Activated CD8-positive, alpha-beta T cell treated with anti-CD3 and anti-CD28 coated beads, Interleukin-2, amount 10 ng/mL, durations not matched to agents 7 days and 5 days (primary cell): ENCODE data around the gene RIPK4. TPM values are rescaled to one million over a fixed set of nuclear protein-coding genes. Genes with fewer than 3 reads are reported as not detected.

Experiments used
- ATAC-seq: fragments of 150-1000 bp; cut with Tn5 transposase; one replicate; pipeline ENCODE4 v1.10.0; 2021; ENCODE audit warnings: moderate library complexity
- CTCF ChIA-PET: fragments of 350-600 bp; sonication (Branson Sonifier 250); formaldehyde crosslinking; loops from one replicate; lab custom pipeline; 2021; ENCODE audit warnings: antibody characterized with exemption; lab: Charles Lee
- POLR2A ChIA-PET: fragments of 350-600 bp; sonication (Branson Sonifier 250); formaldehyde crosslinking; loops from one replicate; lab custom pipeline; 2021; ENCODE audit warnings: antibody characterized with exemption; lab: Charles Lee
- DNase-seq: peaks from one replicate; pipeline ENCODE4 v3.0.0-alpha.2; 2020
- H3K27ac Mint-ChIP-seq: one replicate; pipeline ENCODE4 v1.8.0; 2021; ENCODE audit warnings: mild to moderate bottlenecking, mixed read lengths
- H3K27me3 Mint-ChIP-seq: one replicate; pipeline ENCODE4 v1.8.0; 2021; ENCODE audit warnings: low read depth, mixed read lengths
- H3K36me3 Mint-ChIP-seq: one replicate; pipeline ENCODE4 v1.8.0; 2021; ENCODE audit warnings: low read depth, mixed read lengths
- H3K4me1 Mint-ChIP-seq: one replicate; pipeline ENCODE4 v1.8.0; 2021; ENCODE audit warnings: low read depth, mixed read lengths
- H3K4me3 Mint-ChIP-seq: one replicate; pipeline ENCODE4 v1.8.0; 2021; ENCODE audit warnings: mild to moderate bottlenecking, mixed read lengths
- H3K9me3 Mint-ChIP-seq: one replicate; pipeline ENCODE4 v1.8.0; 2022; ENCODE audit warnings: mixed read lengths; ENCODE audit not compliant: insufficient read depth
- total RNA-seq, 2 experiments: library from RNA; stranded (reverse); gene quantifications; one replicate each; pipeline ENCODE4 v1.2.3, GENCODE V29; 2021

Gene RIPK4
- total RNA-seq, 2 experiments from 2014 or later: not detected

DNA sequence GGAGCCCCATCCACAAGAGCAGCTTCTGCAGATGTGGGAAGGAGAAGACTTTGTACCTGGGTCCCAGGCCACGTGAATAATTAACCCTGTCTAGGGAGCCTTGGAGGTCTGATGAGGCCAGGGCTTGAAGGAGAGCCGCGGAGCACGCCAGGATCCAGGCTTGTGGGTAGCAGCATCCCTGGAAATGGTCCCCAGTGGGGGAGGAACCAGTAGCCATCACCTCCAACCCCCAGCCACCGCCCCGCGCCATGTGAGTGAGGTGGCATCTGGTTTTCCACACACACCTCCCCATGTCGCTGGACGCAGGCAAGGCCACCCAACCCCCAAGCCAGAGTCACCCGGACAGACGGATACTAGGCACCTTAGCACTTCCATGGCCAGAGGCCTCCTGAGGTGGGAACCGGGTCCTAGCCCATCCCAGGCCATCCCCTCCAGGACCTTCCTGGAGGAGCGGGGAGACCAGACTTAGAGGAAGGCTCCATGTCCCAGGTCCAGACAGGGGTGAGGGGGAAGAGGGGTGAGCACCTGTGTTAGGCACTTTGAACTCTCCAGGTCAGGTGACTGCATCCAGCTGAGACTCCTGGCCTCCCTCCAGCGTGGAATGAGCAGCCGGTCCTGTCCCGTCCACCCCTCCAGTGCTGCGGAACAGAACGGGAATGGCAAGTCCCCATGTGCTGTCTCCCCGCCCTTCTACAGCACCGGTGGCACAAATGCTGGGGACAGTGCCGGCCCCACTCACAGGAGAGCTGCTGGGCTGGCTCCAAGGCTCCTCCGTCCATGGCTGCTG lies 53.2 kb downstream of the RIPK4 start:
- Mint-ChIP-seq H3K27me3 (peaks cover 31% of the 10 kb centered on the region), H3K27ac (no peak overlapping the region), H3K4me3 (no peak overlapping the region), H3K4me1 (no peaks in the 10 kb centered on the region), H3K36me3 (no peaks in the 10 kb centered on the region), H3K9me3 (no peaks in the 10 kb centered on the region)
- ChIA-PET CTCF (no interaction called here), POLR2A (no interaction called here)
- ATAC-seq (no peak), DNase-seq (no peak)

DNA sequence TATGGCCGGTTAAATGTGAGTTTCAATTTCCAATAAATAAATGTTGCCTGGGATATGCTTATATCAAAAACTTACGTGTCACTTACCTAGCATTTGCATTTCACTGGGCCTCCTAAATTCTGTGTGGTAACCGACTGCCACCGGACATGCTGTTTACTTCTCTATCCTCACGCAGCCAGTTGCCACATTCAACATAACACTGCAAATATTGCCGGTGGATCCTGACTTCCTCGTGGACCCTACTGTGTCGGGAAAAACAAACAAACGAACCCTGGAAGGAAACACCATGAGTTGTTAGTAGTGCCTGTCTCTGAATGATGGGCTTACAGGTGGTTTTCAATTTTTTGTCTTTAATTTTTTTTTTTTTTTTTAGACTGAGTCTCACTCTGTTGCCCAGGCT lies 54.1 kb downstream of the RIPK4 start:
- Mint-ChIP-seq H3K4me1 (no peaks in the 10 kb centered on the region), H3K36me3 (no peaks in the 10 kb centered on the region), H3K27me3 (peaks cover 31% of the 10 kb centered on the region), H3K4me3 (no peak overlapping the region), H3K27ac (no peak overlapping the region), H3K9me3 (no peaks in the 10 kb centered on the region)
- ChIA-PET CTCF (no interaction called here), POLR2A (no interaction called here)
- DNase-seq (no peak), ATAC-seq (no peak)

DNA sequence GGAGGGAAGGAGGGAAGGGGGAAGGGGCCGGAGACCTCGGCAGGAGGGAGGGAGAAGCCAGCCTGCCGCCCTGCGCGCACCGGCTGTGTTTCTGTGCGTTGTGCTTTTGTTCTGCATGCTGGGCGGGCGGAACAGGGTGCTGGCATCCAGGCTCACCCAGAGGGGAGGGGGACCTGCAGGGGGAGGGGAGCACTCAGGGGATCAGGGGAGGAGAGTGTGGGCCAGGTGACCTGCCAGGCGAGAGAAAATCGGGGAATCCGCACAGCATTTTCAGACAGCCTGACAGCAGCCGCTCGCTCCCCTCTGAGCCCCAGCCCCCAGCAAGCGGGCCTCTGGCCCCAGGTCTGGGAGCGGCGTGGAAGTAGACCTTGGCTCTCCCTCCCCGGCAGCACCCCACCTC lies 54.7 kb downstream of the RIPK4 start:
- CTCF ChIA-PET: no interaction called here
- no peak overlapping the region for H3K27ac Mint-ChIP-seq
- POLR2A ChIA-PET: no interaction called here
- H3K9me3 Mint-ChIP-seq: no peaks in the 10 kb centered on the region
- DNase-seq (no peak), ATAC-seq (no peak)
- H3K36me3 Mint-ChIP-seq: no peaks in the 10 kb centered on the region
- peaks cover 3% of the 10 kb centered on the region for H3K4me1 Mint-ChIP-seq
- H3K4me3 Mint-ChIP-seq: no peak overlapping the region
- H3K27me3 Mint-ChIP-seq: peaks cover 31% of the 10 kb centered on the region

DNA sequence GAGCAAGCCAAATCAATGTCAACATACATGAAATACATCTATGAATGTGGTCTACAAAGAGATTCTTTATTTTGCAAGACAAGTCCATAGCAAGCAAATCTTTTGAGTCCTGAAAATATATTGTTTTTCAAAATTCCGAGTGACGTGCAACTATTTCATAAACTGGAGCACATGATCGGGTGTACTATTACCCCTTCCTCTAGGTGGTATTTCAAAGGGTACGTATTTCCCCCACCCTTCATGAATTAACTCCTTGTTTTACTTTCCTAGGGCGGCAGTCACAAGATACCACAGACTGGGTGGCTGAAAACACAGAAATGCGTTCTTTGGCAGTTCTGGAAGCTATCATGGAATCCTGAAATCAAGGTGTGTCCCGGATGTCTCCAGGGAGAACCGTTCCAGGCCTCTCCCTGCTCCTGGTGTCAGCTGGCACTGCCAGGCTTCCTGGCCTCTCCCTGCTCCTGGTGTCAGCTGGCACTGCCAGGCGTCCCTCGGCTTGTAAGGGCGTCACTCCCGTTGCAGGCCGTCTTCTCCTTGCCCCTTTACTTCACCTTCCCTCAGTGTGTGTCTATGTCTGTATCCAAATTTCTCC lies 55.3 kb downstream of the RIPK4 start:
- Mint-ChIP-seq H3K9me3 (no peaks in the 10 kb centered on the region), H3K27me3 (peaks cover 33% of the 10 kb centered on the region), H3K4me1 (peaks cover 7% of the 10 kb centered on the region), H3K36me3 (no peaks in the 10 kb centered on the region), H3K27ac (no peak overlapping the region), H3K4me3 (no peak overlapping the region)
- no peak for ATAC-seq
- ChIA-PET POLR2A (no interaction called here), CTCF (no interaction called here)
- DNase-seq: no peak

DNA sequence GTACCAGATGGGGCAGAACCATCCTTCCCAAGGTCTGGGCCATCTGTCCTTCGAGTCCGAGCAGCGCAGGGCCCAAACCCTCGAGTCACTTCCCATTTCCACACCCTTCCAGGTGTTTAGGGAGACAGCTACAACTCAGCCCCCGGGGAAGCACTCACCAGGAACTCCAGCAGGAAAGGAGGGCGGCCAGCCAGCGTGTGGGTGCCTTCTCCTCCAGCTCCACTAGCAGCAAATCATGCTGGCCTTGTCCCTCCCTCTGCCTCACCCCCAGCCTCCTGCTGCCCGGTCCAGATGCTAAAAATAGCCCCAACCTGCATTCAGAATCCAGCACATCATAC lies 56.1 kb downstream of the RIPK4 start:
- POLR2A ChIA-PET: no interaction called here
- Mint-ChIP-seq H3K4me3 (no peak overlapping the region), H3K27ac (no peak overlapping the region), H3K36me3 (no peaks in the 10 kb centered on the region), H3K4me1 (peaks cover 7% of the 10 kb centered on the region), H3K9me3 (no peaks in the 10 kb centered on the region), H3K27me3 (peaks cover 33% of the 10 kb centered on the region)
- ATAC-seq: no peak
- DNase-seq: no peak
- CTCF ChIA-PET: no interaction called here

DNA sequence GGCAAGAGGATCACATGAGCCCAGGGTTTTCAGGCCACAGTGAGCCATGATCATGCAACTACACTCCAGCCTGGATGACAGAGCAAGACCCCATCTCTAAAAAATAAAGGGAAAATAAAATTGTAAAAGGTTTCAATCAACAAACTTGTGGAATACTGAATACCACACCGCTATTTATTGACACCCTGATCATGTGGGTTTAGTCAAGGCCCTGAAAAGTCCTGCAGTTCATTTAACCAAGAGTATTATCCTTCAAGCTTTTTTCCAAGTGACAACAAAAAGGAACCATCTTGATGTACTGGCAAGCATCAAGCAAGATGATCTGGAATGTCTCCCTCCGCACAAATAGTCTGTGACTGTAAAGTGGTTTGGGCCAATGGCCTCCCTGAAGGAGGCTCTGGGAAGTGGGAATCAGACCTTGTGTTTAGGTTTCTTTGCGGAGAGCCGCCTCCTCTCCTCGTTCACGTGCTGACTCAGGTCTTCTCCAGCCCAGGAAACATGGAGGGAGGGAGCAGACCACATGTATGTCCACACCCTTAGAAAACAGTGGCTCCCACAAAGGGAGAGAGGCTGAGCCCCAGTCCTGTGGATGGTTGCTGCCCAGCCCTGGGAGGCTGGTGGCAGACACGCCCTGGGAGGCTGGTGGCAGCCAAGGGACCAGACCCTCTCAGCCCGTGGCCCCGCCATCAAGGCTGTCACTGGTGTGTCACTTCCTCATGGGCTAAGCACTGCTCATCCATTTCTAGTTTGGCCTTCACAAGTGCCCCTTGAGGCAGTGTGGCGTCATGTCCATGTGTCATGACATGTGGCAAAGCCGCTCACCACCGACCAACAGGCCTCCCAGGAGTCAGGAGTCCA lies 56.7 kb downstream of the RIPK4 start:
- CTCF ChIA-PET: no interaction called here
- ATAC-seq: no peak
- H3K27me3 Mint-ChIP-seq: peaks cover 33% of the 10 kb centered on the region
- no peaks in the 10 kb centered on the region for H3K9me3 Mint-ChIP-seq
- no peak for DNase-seq
- H3K27ac Mint-ChIP-seq: no peak overlapping the region
- no peak overlapping the region for H3K4me3 Mint-ChIP-seq
- H3K36me3 Mint-ChIP-seq: no peaks in the 10 kb centered on the region
- peaks cover 7% of the 10 kb centered on the region for H3K4me1 Mint-ChIP-seq
- POLR2A ChIA-PET: no interaction called here

DNA sequence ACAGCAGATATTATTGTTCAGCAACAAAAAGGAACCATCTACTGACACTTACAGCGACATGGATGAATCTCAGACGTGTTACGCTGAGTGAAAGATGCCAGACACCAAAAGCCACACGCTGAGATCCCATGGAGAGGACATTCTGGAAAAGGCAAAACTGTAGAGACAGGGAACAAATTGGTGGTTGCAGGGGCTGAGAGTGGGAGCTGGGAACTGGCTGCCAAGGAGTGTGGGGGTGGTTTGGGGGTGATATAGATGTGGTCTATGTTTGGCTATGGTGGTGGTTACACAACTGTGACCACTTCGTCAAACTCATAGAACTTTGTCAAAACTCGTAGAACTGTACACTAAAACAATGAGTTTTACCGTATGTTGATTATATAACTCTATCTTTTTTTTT lies 57.7 kb downstream of the RIPK4 start:
- peaks cover 24% of the 10 kb centered on the region for H3K27me3 Mint-ChIP-seq
- no peaks in the 10 kb centered on the region for H3K9me3 Mint-ChIP-seq
- H3K27ac Mint-ChIP-seq: no peak overlapping the region
- DNase-seq (no peak), ATAC-seq (no peak)
- POLR2A ChIA-PET: no interaction called here
- no peaks in the 10 kb centered on the region for H3K36me3 Mint-ChIP-seq
- peaks cover 7% of the 10 kb centered on the region for H3K4me1 Mint-ChIP-seq
- H3K4me3 Mint-ChIP-seq: no peak overlapping the region
- CTCF ChIA-PET: no interaction called here

DNA sequence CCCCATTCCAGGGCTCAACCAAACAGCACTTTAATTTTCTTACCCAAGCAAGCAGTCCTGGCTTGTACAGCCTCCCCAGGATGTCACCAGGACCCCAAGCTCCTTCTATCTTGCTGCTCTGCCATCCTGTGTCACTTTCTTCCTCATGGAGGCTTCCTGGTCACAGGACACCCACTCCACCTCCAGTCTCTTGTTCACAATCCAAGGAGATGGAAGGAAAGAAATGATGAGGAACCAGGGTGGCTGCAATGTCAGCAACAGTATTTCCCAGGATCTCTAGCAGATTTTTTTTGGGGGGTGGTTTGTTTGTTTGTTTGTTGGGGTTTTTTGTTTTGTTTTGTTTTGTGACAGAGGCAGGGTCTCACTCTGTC lies 58.9 kb downstream of the RIPK4 start:
- peaks cover 24% of the 10 kb centered on the region for H3K27me3 Mint-ChIP-seq
- ATAC-seq (no peak), DNase-seq (no peak)
- peaks cover 7% of the 10 kb centered on the region for H3K4me1 Mint-ChIP-seq
- no peaks in the 10 kb centered on the region for H3K36me3 Mint-ChIP-seq
- ChIA-PET CTCF (interaction anchor here (1.0 kb wide), 1 partner anchor 21 kb away, joined by 5 read pairs; no protein-coding TSS in a partner anchor), POLR2A (no interaction called here)
- H3K4me3 Mint-ChIP-seq: no peak overlapping the region
- H3K9me3 Mint-ChIP-seq: no peaks in the 10 kb centered on the region
- H3K27ac Mint-ChIP-seq: no peak overlapping the region

DNA sequence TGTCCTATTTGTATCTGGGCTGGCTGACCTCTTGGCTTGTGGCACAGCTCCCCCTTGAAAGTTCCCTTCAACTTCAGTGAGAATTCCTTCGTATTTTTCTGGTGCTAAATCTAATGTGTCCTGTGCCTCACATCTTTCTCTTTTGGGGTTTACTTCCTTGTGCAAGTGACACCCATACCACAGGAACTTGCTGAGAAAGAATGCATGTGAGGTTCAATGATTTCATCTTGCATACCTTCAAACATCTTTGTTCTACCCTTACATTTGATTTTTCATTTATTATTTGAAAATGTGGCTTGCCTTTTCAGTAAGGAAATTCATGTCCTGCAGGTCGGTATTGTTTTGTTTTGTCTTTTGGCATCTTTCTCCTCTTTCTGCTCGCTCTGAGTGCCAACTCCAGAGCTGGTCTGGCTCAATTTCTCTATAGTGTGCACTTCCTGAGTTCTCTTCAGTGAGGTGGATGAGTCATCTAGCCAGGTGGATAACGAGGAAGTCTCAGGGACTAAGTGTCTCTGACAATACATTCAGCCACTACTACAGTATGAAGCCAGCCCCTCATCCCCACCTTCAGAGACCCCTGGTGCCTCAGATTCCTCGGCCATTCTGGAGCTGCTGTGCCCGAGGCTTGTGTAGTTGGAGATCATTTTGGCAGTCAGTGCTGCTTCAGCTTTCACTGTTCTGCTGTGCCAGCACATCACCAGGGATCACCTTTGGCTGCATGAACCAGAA lies 59.5 kb downstream of the RIPK4 start:
- DNase-seq (no peak), ATAC-seq (no peak)
- POLR2A ChIA-PET: no interaction called here
- Mint-ChIP-seq H3K4me3 (no peak overlapping the region), H3K27me3 (peaks cover 21% of the 10 kb centered on the region), H3K4me1 (peaks cover 7% of the 10 kb centered on the region), H3K36me3 (no peaks in the 10 kb centered on the region), H3K27ac (no peak overlapping the region), H3K9me3 (no peaks in the 10 kb centered on the region)
- CTCF ChIA-PET: interaction anchor here (1.0 kb wide), 1 partner anchor 20 kb away, joined by 5 read pairs; no protein-coding TSS in a partner anchor

DNA sequence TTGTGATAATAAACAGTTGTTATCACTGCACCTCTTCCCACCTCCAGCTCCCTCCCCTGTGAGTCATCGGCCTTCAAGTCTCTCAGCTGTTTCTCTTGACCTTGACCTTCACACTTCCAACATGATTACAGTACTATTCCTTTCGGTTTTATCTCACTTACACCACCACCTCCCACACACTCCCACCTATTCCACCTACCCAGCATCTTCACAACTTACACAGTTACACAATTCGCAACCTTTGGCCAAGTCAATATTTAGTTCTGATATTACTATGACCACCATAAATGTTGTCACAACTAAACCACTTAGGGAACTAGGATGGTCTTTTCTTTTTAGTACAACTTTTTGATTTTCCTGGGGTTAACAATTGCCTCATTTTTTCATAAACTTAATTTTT lies 60.2 kb downstream of the RIPK4 start:
- Mint-ChIP-seq H3K4me3 (no peak overlapping the region), H3K4me1 (peaks cover 7% of the 10 kb centered on the region), H3K36me3 (no peaks in the 10 kb centered on the region), H3K9me3 (no peaks in the 10 kb centered on the region), H3K27ac (no peak overlapping the region), H3K27me3 (peaks cover 17% of the 10 kb centered on the region)
- ChIA-PET CTCF (no interaction called here), POLR2A (no interaction called here)
- no peak for ATAC-seq
- no peak for DNase-seq

DNA sequence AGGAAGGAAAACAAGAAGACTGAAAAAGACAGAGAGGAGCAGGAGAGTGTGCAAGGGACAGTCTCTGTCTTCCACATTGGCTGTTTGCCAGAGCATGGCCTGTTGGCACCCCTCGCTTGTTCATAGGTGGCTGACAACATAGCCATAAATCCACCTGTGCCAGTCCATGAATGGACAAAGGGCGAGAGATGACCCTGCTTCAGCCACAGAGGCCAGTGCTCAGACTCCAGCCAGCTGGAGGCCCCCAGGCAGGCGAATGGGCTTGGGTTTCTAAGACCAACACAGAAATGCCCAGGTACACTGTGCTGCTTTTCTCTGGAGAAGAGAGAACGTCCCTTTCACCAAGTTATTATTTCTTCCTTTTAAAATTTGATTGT lies 60.6 kb downstream of the RIPK4 start:
- CTCF ChIA-PET: no interaction called here
- POLR2A ChIA-PET: no interaction called here
- no peaks in the 10 kb centered on the region for H3K36me3 Mint-ChIP-seq
- peaks cover 13% of the 10 kb centered on the region for H3K27me3 Mint-ChIP-seq
- ATAC-seq (no peak), DNase-seq (no peak)
- peaks cover 7% of the 10 kb centered on the region for H3K4me1 Mint-ChIP-seq
- H3K27ac Mint-ChIP-seq: no peak overlapping the region
- H3K9me3 Mint-ChIP-seq: no peaks in the 10 kb centered on the region
- H3K4me3 Mint-ChIP-seq: no peak overlapping the region
